GM18505 (cell line): ENCODE results near the gene ITIH2.
"Not testable (repeated sequence)": the region's sequence is repeated elsewhere in the genome, so short reads cannot be mapped to it uniquely, and the experiment has no call there.

Experiments
- ATAC-seq: cut with Tn5 transposase; IDR thresholded peaks from one replicate; pipeline ENCODE4 v1.9.1; 2021; ENCODE audit not compliant: unreplicated experiment
- POLR2A ChIP-seq: IDR thresholded peaks from 4 replicates; pipeline ENCODE4 v1.6.1; 2011; ENCODE audit warnings: borderline replicate concordance; ENCODE audit not compliant: insufficient read depth, insufficient read length; ENCODE audit errors: extremely low read depth

Gene ITIH2, protein sequence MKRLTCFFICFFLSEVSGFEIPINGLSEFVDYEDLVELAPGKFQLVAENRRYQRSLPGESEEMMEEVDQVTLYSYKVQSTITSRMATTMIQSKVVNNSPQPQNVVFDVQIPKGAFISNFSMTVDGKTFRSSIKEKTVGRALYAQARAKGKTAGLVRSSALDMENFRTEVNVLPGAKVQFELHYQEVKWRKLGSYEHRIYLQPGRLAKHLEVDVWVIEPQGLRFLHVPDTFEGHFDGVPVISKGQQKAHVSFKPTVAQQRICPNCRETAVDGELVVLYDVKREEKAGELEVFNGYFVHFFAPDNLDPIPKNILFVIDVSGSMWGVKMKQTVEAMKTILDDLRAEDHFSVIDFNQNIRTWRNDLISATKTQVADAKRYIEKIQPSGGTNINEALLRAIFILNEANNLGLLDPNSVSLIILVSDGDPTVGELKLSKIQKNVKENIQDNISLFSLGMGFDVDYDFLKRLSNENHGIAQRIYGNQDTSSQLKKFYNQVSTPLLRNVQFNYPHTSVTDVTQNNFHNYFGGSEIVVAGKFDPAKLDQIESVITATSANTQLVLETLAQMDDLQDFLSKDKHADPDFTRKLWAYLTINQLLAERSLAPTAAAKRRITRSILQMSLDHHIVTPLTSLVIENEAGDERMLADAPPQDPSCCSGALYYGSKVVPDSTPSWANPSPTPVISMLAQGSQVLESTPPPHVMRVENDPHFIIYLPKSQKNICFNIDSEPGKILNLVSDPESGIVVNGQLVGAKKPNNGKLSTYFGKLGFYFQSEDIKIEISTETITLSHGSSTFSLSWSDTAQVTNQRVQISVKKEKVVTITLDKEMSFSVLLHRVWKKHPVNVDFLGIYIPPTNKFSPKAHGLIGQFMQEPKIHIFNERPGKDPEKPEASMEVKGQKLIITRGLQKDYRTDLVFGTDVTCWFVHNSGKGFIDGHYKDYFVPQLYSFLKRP

GRCh38 chr10:7703140-7703539 is at the start of gene ITIH2:
TSS of gene ITIH2 (plus strand) at chr10:7703316. CDS start at chr10:7703435, 119 bp downstream.
- TF ChIP-seq POLR2A: no peak
- no peak for ATAC-seq

- ATAC-seq: not testable (repeated sequence)
Observed at GRCh38 chr10:7657079-7657478, 46.0 kb upstream of the ITIH2 start.

DNA sequence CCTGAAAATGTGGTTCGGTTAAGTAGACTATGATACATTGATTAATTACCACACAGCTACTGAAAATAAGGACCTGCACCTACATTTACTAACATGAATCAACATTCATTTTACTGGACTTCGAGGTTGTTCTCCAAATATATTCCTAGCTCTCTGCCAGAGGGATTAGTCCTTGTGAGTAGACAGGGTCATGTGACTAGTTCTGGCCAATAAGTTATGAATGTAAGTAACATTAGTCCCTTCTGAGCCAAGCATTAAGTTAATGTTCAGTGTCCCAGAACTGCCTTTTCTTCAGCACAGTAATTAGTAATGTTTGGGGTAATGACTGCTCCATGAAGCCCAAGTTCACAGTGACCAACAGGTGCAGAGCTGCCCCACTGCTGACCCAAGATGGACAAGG is 45.6 kb upstream of the ITIH2 start:
- no peak for ATAC-seq
- TF ChIP-seq POLR2A: no peak

GRCh38 chr10:7659560-7659959 is 43.6 kb upstream of the ITIH2 start:
- no peak for TF ChIP-seq POLR2A
- ATAC-seq: no peak

- no peak for ATAC-seq
- TF ChIP-seq POLR2A: no peak
Observed at GRCh38 chr10:7662522-7662921, 40.6 kb upstream of the ITIH2 start.

DNA sequence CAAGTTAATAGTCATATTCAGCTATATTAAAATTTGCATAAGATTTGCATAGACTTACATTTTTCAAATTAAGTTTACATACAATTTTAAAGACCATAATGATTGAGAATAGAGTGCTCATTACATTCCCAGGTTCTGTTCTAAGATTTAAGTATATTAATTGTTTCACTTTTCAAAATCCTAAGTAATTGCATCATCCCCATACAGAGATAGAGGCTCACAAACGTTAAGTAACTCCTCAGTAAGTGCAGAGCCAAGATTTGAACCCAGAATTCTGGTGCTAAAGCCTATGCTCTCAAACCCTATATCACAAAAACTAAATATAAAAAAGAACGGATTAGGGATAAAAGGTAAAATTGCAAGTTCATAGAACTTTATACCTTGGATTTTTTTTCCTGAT is 38.4 kb upstream of the ITIH2 start:
- TF ChIP-seq POLR2A: no peak
- ATAC-seq: no peak

DNA sequence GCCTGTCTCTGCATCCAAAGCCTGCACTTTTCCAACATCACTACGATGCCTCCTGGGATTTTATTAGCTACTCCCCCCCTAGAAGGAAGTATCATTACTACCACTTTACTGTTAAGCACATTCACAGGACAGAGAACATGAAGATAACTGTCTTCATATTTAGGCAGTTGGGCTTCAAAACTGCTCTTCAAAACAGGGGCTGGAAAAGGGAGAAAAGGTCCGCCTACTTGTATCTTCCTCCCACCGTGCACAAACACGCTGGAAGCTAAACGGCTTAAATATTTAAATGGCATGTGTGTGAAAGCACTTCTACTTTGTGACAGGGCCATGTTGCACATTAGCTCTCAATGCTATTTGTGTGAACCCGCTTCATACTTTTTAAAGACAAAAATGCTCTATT is 37.3 kb upstream of the ITIH2 start:
- TF ChIP-seq POLR2A: no peak
- ATAC-seq: no peak

DNA sequence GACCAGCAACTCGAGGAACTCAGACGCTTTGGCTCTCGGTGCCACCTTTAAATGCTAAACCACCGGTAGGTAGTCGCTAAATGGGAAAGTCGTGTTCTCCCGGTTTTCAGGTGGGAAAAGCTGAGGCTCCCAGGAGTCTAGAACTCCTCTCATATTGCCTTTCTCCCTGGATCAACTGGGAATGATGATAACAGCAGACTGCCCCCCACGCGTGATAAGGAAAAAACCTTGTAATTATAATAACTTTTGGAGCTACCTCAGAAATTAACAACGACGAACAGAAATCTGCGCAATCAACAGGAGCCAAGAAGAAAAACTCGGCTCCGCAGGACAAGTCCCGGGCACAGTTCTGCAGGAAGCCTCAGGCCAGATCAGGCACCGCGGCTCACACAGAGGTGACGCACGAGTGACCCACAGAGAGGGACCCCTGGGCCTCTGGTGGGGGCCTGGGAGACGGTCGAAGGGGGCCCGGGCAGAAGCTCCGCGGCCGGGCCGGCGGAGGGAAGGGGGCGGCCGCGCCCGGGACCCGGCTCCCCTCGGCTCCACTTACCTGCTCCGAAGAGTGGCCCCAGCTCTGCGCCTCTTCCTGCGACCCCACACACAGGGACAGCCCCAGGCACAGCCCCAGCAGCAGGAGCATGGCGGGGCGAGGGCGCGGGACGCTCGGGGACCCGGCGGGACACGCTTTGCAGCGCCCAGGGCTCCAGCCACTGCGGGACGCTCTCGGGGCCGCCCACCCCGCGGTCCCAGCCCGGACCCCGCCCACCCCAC is 36.7 kb upstream of the ITIH2 start, which contains the start of gene ITIH5:
Gene ITIH5 (minus strand): TSS at position 714 of the 771 bp plus-strand sequence. CDS start 74 bp downstream, at position 640.
- ATAC-seq: no peak
- TF ChIP-seq POLR2A: no peak

DNA sequence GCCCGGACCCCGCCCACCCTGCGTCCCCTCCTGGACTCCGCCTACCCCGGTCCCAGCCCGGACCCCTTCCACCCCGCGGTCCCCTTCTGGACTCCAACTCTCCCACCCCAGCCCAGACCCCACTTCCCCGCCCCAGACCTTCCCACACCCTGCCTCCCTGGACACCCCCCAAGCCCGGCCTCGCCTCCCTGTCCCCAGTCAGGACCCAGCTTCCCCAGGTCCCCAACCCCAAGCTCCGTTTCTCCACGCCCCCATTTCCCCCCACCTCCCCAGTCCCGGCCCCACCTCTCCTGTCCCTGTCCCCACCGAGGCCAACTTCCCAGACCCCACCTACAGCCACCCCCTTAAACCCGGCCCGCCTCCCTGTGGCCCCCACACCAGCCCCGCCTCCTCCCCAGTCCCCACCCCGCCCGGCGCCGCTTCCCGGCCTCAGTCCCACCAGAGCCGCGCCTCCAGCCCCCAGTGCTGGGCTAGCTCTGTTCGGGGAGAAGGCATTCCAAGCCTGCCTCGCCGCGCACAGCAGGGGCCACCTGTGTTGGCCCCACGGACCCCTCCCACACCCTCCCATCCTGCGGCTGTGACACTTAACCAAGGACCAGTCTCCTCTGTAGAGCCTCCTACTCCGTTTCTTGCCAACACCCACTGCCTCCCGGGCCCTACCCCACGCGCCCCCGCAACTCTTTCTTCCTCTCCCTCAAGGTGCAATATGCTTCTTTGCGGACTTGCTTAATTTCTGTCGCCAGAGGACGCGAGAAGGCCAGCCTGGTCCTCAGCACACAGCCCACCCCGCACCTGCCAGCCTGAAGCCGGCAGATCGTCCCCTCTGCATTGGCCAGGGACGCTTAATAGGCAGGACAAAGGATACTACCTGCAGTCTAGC is 35.6 kb upstream of the ITIH2 start:
- ATAC-seq: no peak
- no peak for TF ChIP-seq POLR2A

GRCh38 chr10:7670157-7670556 is 33.0 kb upstream of the ITIH2 start:
- TF ChIP-seq POLR2A: no peak
- no peak for ATAC-seq

GRCh38 chr10:7672341-7673134 is 30.6 kb upstream of the ITIH2 start:
- no peak for ATAC-seq
- TF ChIP-seq POLR2A: no peak

GRCh38 chr10:7679256-7679655 is 23.9 kb upstream of the ITIH2 start:
- no peak for TF ChIP-seq POLR2A
- ATAC-seq: no peak

- not testable (repeated sequence) for ATAC-seq
Observed at GRCh38 chr10:7680078-7680477, 23.0 kb upstream of the ITIH2 start.
